Astrocyte of the spinal cord (primary cell): ENCODE measurements around the gene STPG2.

ENCODE experiments used
- DNase-seq: peaks from one replicate; pipeline ENCODE4 v3.0.0; 2011; ENCODE audit warnings: low read depth, low spot score
- H3K4me3 ChIP-seq: 2 replicates; pipeline ENCODE4 v1.5.1; 2011; ENCODE audit warnings: low read depth, mild to moderate bottlenecking, low read length, moderate library complexity
- CTCF ChIP-seq: IDR thresholded peaks from 2 replicates; pipeline ENCODE4 v1.5.1; 2012; ENCODE audit warnings: low read depth, mild to moderate bottlenecking, low read length, inconsistent platforms
- in situ Hi-C: cut with HindIII; loops from 2 replicates; pipeline ENCODE4 v1.10.0; 2017; ENCODE audit warnings: low sequenced_read_pairs

Gene STPG2

GRCh38 chr4:97548943-97549583 lies 594.2 kb downstream of the STPG2 start:
- in situ Hi-C loops, result no loop called here
- peak; percentile 5 for DNase-seq
- no peak overlapping the region for H3K4me3 ChIP-seq
- TF ChIP-seq CTCF, result no peak

- in situ Hi-C loops, result no loop called here
- DNase-seq, result no peak
- TF ChIP-seq CTCF, result no peak
- no peak overlapping the region for H3K4me3 ChIP-seq
Measured at GRCh38 chr4:97548186-97548585, 595.1 kb downstream of the STPG2 start.

- DNase-seq, result no peak
Measured at GRCh38 chr4:97531351-97531750, 611.9 kb downstream of the STPG2 start.

GRCh38 chr4:97530676-97531075 lies 612.6 kb downstream of the STPG2 start:
- TF ChIP-seq CTCF, result no peak
- DNase-seq, result no peak
- in situ Hi-C loops, result no loop called here
- H3K4me3 ChIP-seq, result no peak overlapping the region

More at GRCh38 chr4:97531351-97531750, 611.9 kb downstream of the STPG2 start:
- TF ChIP-seq CTCF, result no peak
- in situ Hi-C loops, result no loop called here
- H3K4me3 ChIP-seq, result no peak overlapping the region

GRCh38 chr4:97525236-97525635 lies 618.0 kb downstream of the STPG2 start:
- in situ Hi-C loops, result no loop called here
- TF ChIP-seq CTCF, result no peak
- H3K4me3 ChIP-seq, result no peak overlapping the region
- DNase-seq, result no peak

GRCh38 chr4:97517939-97518338 lies 625.3 kb downstream of the STPG2 start:
- in situ Hi-C loops, result no loop called here
- no peak for DNase-seq
- no peak for TF ChIP-seq CTCF
- no peak overlapping the region for H3K4me3 ChIP-seq
